Stomach (tissue), 4 donors: ENCODE results near the gene GNA15.

Experiments
- POLR2AphosphoS5 ChIP-seq, 3 donors: sonication (generic); formaldehyde crosslinking; IDR thresholded peaks; one replicate each; pipeline ENCODE4 v1.6.1; 2016; ENCODE audit warnings: antibody characterized with exemption in 3 of 3
- TF ChIP-seq, protein P1 (sequence below), 7 experiments: fragments of 450-650 bp in 4 of 7; fragments of 200-600 bp in 3 of 7; sonication (generic) in 3 of 7; IDR thresholded peaks; one replicate each; pipeline ENCODE4 v1.5.1; 2016 to 2019; ENCODE audit warnings: antibody characterized with exemption in 7 of 7, control low read depth in 2 of 7, mild to moderate bottlenecking in 1 of 7

DNA sequence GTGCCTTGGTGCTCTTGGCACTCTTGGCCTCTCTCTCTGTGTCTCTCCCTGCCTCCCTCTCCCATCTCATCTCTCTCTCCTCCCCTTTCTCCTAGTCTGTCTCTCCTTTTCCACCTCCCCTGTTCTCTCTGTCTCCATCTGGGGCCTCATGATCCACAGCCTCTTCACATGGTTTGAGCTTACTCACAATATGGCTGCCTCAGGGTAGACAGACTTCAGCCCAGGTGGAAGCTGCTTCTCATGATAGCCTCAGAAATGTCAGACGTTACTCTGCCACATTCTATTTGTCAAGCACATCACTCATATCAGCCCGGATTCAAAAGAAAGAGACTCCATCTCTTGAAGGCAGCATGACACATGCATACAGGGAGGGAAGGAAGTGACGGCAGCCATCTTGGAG is 24.4 kb downstream of the GNA15 start:
- TF ChIP-seq, protein P1, sequence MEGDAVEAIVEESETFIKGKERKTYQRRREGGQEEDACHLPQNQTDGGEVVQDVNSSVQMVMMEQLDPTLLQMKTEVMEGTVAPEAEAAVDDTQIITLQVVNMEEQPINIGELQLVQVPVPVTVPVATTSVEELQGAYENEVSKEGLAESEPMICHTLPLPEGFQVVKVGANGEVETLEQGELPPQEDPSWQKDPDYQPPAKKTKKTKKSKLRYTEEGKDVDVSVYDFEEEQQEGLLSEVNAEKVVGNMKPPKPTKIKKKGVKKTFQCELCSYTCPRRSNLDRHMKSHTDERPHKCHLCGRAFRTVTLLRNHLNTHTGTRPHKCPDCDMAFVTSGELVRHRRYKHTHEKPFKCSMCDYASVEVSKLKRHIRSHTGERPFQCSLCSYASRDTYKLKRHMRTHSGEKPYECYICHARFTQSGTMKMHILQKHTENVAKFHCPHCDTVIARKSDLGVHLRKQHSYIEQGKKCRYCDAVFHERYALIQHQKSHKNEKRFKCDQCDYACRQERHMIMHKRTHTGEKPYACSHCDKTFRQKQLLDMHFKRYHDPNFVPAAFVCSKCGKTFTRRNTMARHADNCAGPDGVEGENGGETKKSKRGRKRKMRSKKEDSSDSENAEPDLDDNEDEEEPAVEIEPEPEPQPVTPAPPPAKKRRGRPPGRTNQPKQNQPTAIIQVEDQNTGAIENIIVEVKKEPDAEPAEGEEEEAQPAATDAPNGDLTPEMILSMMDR (IDR thresholded peaks at IDR 0.05) = no peak
- no peak for TF ChIP-seq POLR2AphosphoS5 (IDR thresholded peaks at IDR 0.05)
